Stimulated activated CD4-positive, alpha-beta T cell treated with anti-CD3 and anti-CD28 coated beads, TNF-alpha, amount 100 ng/mL, for 1 hour (primary cell): ENCODE data around the gene FAM107A.

ENCODE experiments used
- DNase-seq, 3 donors: peaks; one replicate each; pipeline ENCODE4 v3.0.0-alpha.2; 2020; ENCODE audit warnings: low read depth in 3 of 3, low spot score in 1 of 3

The FAM107A gene

DNA sequence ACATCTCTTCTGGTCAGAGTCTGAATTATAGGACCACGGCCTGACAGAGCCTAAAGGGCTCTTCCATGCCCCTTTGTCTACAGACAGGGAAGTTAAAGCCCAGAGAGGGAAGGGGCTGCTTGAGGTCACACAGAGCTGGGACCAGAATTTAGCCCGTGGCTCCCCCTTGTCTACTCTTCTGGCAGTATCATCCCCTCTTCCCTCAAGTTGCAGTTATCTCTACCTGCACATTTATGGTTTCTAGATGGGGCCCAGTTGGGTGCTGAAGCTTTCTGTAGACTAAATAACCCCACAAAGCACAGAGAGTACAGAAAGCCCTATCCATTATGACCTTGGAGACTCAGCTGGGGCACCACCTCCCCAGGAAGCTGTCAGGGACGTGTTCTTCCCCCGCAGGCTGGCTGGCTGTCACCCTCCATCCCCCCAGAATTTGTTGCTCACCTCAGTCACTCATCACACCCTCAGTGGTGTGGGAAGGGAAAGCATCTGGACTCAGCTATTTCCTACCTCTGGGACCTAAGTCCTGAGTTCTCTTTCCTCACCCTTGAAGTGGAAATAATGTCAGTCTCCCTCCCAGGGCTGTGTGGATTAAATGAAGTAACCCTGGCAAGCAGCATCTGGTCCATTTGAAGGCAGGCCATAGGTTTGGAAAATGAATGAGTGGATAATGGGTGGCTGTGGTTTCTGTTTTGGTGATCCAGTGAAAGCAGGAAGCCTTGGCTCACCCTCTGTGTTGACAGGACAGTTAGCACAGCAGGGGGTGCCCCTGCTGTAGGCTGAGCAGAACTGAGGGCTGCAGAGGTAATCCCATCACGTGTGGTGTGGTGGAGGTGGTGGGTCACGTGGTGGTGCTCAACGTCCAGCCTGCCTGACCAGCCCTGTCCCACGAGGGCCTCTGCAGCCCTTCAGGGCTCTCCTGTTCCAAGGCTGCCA is 56.5 kb downstream of the FAM107A start:
- no peak for DNase-seq

DNA sequence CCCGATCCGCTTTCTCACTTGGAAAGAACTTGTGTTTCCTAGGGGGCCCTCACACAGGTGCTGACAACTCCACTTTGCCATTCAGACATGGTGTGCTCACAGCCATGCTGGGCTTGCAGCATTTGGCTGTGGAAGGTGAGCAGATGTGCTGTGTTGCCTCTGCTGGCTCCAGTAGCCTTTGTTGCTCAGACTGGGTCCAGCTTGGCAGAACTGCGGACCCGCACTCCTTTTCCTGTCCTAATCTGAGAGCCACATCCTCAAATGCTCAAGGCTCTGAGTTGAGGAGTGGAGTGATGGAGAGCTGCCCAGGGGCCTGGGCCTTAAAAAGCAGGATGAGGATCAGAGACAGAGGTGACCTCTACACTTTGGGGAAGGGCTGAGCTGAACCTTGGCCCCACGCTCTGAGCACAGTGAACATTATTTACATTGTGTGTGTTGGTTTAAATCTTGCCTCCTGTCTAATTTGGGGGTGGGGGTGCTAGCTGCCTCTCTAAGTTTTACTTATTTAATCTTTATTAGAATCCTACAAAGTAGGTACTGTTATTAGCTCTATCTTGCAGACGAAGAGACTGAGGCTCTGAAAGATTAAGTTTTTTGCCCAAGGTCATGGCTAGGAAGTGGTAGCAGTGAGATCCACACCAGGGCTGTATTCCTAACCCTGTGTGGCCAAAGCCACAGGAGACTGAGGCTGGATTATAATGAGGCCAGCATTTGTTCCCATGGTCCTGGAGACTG is 57.4 kb downstream of the FAM107A start:
- no peak for DNase-seq

DNA sequence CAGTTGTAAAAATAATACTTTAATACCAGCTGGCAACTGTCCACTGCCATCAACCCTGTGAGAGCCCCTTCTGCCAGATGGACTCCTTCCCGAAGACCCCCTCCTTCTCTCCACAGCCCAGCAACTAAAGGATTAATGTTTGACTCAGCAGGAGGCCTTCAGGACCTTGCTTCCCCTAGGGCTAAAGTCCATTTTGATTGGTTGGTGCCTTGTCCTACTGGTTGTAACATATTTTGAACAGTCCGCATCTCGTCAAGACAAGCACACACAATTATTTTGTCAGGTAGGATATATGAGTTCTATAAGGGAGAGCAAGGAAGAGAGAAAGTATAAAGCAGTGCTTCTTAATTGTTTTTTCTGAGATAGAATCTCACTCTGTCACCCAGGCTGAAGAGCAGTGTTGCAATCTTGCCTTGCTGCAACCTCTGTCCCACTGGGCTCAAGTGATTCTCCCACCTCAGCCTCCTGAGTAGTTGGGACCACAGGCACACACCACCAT is 58.9 kb downstream of the FAM107A start:
- DNase-seq, result no peak

DNA sequence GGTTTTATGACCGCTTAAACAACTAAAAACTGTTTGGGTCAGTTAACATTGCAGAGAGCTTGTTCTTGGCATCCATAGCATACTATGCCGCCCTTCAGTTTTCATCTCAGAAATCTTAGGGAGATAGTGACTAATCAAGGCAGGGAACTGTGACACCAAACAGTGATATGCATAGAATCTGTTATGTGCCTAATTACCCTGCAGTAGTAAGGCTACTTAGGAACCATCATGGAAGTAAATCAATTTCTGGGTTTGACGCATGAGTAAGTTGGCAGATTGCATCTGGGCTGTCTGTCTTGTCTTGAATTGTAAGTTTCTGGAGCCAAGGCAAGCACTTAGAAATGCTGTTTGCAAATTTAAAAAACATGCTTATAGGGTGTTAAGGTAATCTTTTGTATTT is 62.8 kb downstream of the FAM107A start:
- DNase-seq, result no peak
